ENCODE results near the gene COL5A3.

- no peak for TF ChIP-seq CTCF (IDR thresholded peaks at IDR 0.05; ENCODE audit: poor library complexity, severe bottlenecking)
- no peak for TF ChIP-seq POLR2AphosphoS5 (IDR thresholded peaks at IDR 0.05)
- no peak for TF ChIP-seq TAF1 (IDR thresholded peaks at IDR 0.05; ENCODE audit: low read depth)
Measured at GRCh38 chr19:9995084-9995483, 15.2 kb downstream of the COL5A3 start.

All from neural cell (in vitro differentiated cells).